SK-N-SH treated with all-trans-retinoic acid at 6 μM for 48 hours (cell line): ENCODE measurements around the gene WBP4.

Source experiments
- ATAC-seq: fragments of 200-7000 bp; cut with Tn5 transposase; 3 replicates; pipeline ENCODE4 v1.9.1; 2020; ENCODE audit warnings: mild to moderate bottlenecking, moderate library complexity
- ARNTL ChIP-seq: fragments of 450-650 bp; formaldehyde crosslinking; IDR thresholded peaks from 2 replicates; pipeline ENCODE4 v1.5.0; 2020; ENCODE audit warnings: low read depth, mild to moderate bottlenecking, moderate library complexity, borderline replicate concordance
- BACH2 ChIP-seq: fragments of 250-450 bp; sonication (Bioruptor Pico); IDR thresholded peaks from 2 replicates; pipeline ENCODE4 v1.9.0; 2021; ENCODE audit warnings: mild to moderate bottlenecking, borderline replicate concordance
- CREB5 ChIP-seq: fragments of 250-450 bp; sonication (Bioruptor Pico); IDR thresholded peaks from 2 replicates; pipeline ENCODE4 v1.5.1; 2020; ENCODE audit warnings: low read depth, mild to moderate bottlenecking, moderate library complexity
- CSDC2 ChIP-seq: fragments of 250-450 bp; sonication (Bioruptor Pico); IDR thresholded peaks from 2 replicates; pipeline ENCODE4 v1.5.0; 2020; ENCODE audit warnings: mild to moderate bottlenecking, moderate library complexity
- CSRNP3 ChIP-seq: fragments of 250-450 bp; sonication (Bioruptor Pico); IDR thresholded peaks from 2 replicates; pipeline ENCODE4 v1.5.1; 2021; ENCODE audit warnings: mild to moderate bottlenecking, moderate library complexity
- ESRRG ChIP-seq: fragments of 250-450 bp; sonication (Bioruptor Pico); IDR thresholded peaks from 2 replicates; pipeline ENCODE4 v1.6.1; 2021; ENCODE audit warnings: mild to moderate bottlenecking
- GLIS3 ChIP-seq: fragments of 250-450 bp; sonication (Bioruptor Pico); IDR thresholded peaks from 2 replicates; pipeline ENCODE4 v1.5.0; 2020; ENCODE audit warnings: mild to moderate bottlenecking, moderate library complexity
- ISL1 ChIP-seq: fragments of 250-450 bp; sonication (Bioruptor Pico); IDR thresholded peaks from 2 replicates; pipeline ENCODE4 v2.1.2; 2022; ENCODE audit warnings: mild to moderate bottlenecking, moderate library complexity
- OSR1 ChIP-seq: fragments of 250-450 bp; sonication (Bioruptor Pico); IDR thresholded peaks from 2 replicates; pipeline ENCODE4 v1.8.0; 2022; ENCODE audit warnings: moderate library complexity, mild to moderate bottlenecking, inconsistent platforms
- PATZ1 ChIP-seq: fragments of 250-450 bp; sonication (Bioruptor Pico); IDR thresholded peaks from 2 replicates; pipeline ENCODE4 v1.8.0; 2020; ENCODE audit warnings: mild to moderate bottlenecking, moderate library complexity, borderline replicate concordance
- PPARA ChIP-seq: fragments of 250-450 bp; sonication (Bioruptor Pico); IDR thresholded peaks from 2 replicates; pipeline ENCODE4 v1.5.0; 2020; ENCODE audit warnings: mild to moderate bottlenecking, borderline replicate concordance
- RARB ChIP-seq: fragments of 250-450 bp; sonication (Bioruptor Pico); IDR thresholded peaks from 2 replicates; pipeline ENCODE4 v1.8.0; 2021; ENCODE audit warnings: mild to moderate bottlenecking, moderate library complexity
- SNAI2 ChIP-seq: fragments of 250-450 bp; sonication (Bioruptor Pico); IDR thresholded peaks from 2 replicates; pipeline ENCODE4 v1.5.0; 2020; ENCODE audit warnings: mild to moderate bottlenecking, moderate library complexity
- TCF4 ChIP-seq: fragments of 250-450 bp; sonication (Bioruptor Pico); IDR thresholded peaks from 2 replicates; pipeline ENCODE4 v1.8.0; 2021; ENCODE audit warnings: mild to moderate bottlenecking, moderate library complexity, borderline replicate concordance
- TOX ChIP-seq: fragments of 250-450 bp; sonication (Bioruptor Pico); IDR thresholded peaks from 2 replicates; pipeline ENCODE4 v1.8.0; 2021; ENCODE audit warnings: mild to moderate bottlenecking, moderate library complexity, borderline replicate concordance
- TSHZ2 ChIP-seq: fragments of 250-450 bp; sonication (Bioruptor Pico); IDR thresholded peaks from 2 replicates; pipeline ENCODE4 v1.5.0; 2020; ENCODE audit warnings: mild to moderate bottlenecking, moderate library complexity
- ZC3H10 ChIP-seq: fragments of 250-450 bp; sonication (Bioruptor Pico); IDR thresholded peaks from 2 replicates; pipeline ENCODE4 v1.5.1; 2021; ENCODE audit warnings: mild to moderate bottlenecking, moderate library complexity
- ZFP3 ChIP-seq: fragments of 250-450 bp; sonication (Bioruptor Pico); IDR thresholded peaks from 2 replicates; pipeline ENCODE4 v1.5.0; 2020; ENCODE audit warnings: mild to moderate bottlenecking, moderate library complexity
- ZFP30 ChIP-seq: fragments of 450-650 bp; formaldehyde crosslinking; IDR thresholded peaks from 2 replicates; pipeline ENCODE4 v1.5.0; 2022; ENCODE audit warnings: mild to moderate bottlenecking, moderate library complexity
- ZNF70 ChIP-seq: fragments of 450-650 bp; formaldehyde crosslinking; IDR thresholded peaks from 2 replicates; pipeline ENCODE4 v1.5.0; 2020; ENCODE audit warnings: mild to moderate bottlenecking, moderate library complexity
- ZNF8 ChIP-seq: fragments of 450-650 bp; formaldehyde crosslinking; IDR thresholded peaks from 2 replicates; pipeline ENCODE4 v1.5.0; 2020; ENCODE audit warnings: mild to moderate bottlenecking, moderate library complexity

Gene WBP4

GRCh38 chr13:41064493-41064892 is 3.2 kb downstream of the WBP4 start:
- ATAC-seq: no peak
- TF ChIP-seq CSDC2 (CRISPR knock-in tag): no peak
- TF ChIP-seq CSRNP3 (CRISPR knock-in tag): no peak
- no peak for TF ChIP-seq OSR1
- no peak; the same call in 1 of the 2 replicates for TF ChIP-seq ISL1 (CRISPR knock-in tag)
- no peak for TF ChIP-seq ZFP3 (CRISPR knock-in tag)
- no peak for TF ChIP-seq RARB (CRISPR knock-in tag)
- no peak for TF ChIP-seq BACH2
- TF ChIP-seq PATZ1 (CRISPR knock-in tag): no peak
- no peak for TF ChIP-seq ZNF70 (CRISPR knock-in tag)
- TF ChIP-seq TCF4: no peak
- TF ChIP-seq ZFP30 (CRISPR knock-in tag): no peak
- no peak for TF ChIP-seq ZNF8
- no peak for TF ChIP-seq SNAI2
- no peak for TF ChIP-seq ESRRG
- TF ChIP-seq PPARA (CRISPR knock-in tag): no peak

- no peak for TF ChIP-seq CREB5 (CRISPR knock-in tag)
- TF ChIP-seq ZFP3 (CRISPR knock-in tag): no peak
- no peak for TF ChIP-seq TSHZ2
- no peak for ATAC-seq
Observed at GRCh38 chr13:41065078-41065477, 3.8 kb downstream of the WBP4 start.

- TF ChIP-seq SNAI2 (no peak), RARB (CRISPR knock-in tag) (no peak), TOX (no peak), ZC3H10 (CRISPR knock-in tag) (no peak), ARNTL (CRISPR knock-in tag) (no peak)
- ATAC-seq: no peak
Observed at GRCh38 chr13:41074523-41074922, 13.2 kb downstream of the WBP4 start.

- TF ChIP-seq ARNTL (CRISPR knock-in tag) (no peak), PPARA (CRISPR knock-in tag) (no peak), TCF4 (no peak), CSDC2 (CRISPR knock-in tag) (no peak), BACH2 (no peak), TSHZ2 (no peak), ISL1 (CRISPR knock-in tag) (no peak), CSRNP3 (CRISPR knock-in tag) (no peak), TOX (no peak), ZNF70 (CRISPR knock-in tag) (no peak), GLIS3 (CRISPR knock-in tag) (no peak), ZNF8 (no peak), SNAI2 (no peak), PATZ1 (CRISPR knock-in tag) (no peak), ZFP3 (CRISPR knock-in tag) (no peak), ZFP30 (CRISPR knock-in tag) (no peak), ESRRG (no peak), RARB (CRISPR knock-in tag) (no peak)
- TF ChIP-seq, all 23 proteins: peak for 0
- peak; percentile 46 for ATAC-seq
Observed at GRCh38 chr13:41075034-41075433, 13.7 kb downstream of the WBP4 start.
